ENCODE results near the gene GVQW3.

GVQW3 gene

GRCh38 chr11:76380977-76381719, at the start of gene GVQW3, which contains the start of gene THAP12:
TSS of gene GVQW3 (plus strand) at chr11:76381323. CDS start at chr11:76381829, 506 bp downstream.
TSS of gene THAP12 (minus strand) at chr11:76381132. CDS start at chr11:76380836, 296 bp downstream.
- DNase-seq, result peak; percentile 95

- no peak for DNase-seq
These were observed 46.2 kb upstream of the GVQW3 start for GRCh38 chr11:76334826-76335389.

GRCh38 chr11:76335842-76336241, 45.3 kb upstream of the GVQW3 start:
- no peak for DNase-seq

GRCh38 chr11:76336597-76336996, 44.5 kb upstream of the GVQW3 start:
- DNase-seq, result no peak

- DNase-seq, result no peak
These were observed 43.7 kb upstream of the GVQW3 start for GRCh38 chr11:76337469-76337868.

GRCh38 chr11:76337923-76338322, 43.2 kb upstream of the GVQW3 start:
- DNase-seq, result no peak

- no peak for DNase-seq
These were observed 41.9 kb upstream of the GVQW3 start for GRCh38 chr11:76339221-76339620.

- DNase-seq, result no peak
These were observed 33.7 kb upstream of the GVQW3 start for GRCh38 chr11:76347466-76347865.

- no peak for DNase-seq
These were observed 32.8 kb upstream of the GVQW3 start for GRCh38 chr11:76348348-76348747.

- no peak for DNase-seq
These were observed 26.0 kb upstream of the GVQW3 start for GRCh38 chr11:76355172-76355571.

- DNase-seq, result no peak
These were observed 19.7 kb upstream of the GVQW3 start for GRCh38 chr11:76361374-76361773.

GRCh38 chr11:76361776-76362175, 19.3 kb upstream of the GVQW3 start:
- no peak for DNase-seq

GRCh38 chr11:76362716-76363115, 18.4 kb upstream of the GVQW3 start:
- DNase-seq, result no peak

GRCh38 chr11:76365038-76365679, 16.0 kb upstream of the GVQW3 start:
- DNase-seq, result no peak

- no peak for DNase-seq
These were observed 12.6 kb upstream of the GVQW3 start for GRCh38 chr11:76368490-76368889.

GRCh38 chr11:76369406-76369805, 11.7 kb upstream of the GVQW3 start:
- DNase-seq, result no peak

- DNase-seq, result no peak
These were observed 10.0 kb upstream of the GVQW3 start for GRCh38 chr11:76371170-76371569.

GRCh38 chr11:76376746-76377558, 4.2 kb upstream of the GVQW3 start:
- no peak for DNase-seq

- DNase-seq, result no peak
These were observed 1.3 kb upstream of the GVQW3 start for GRCh38 chr11:76379807-76380158.

GRCh38 chr11:76380159-76380976, 755 bp upstream of the GVQW3 start:
- DNase-seq, result peak; percentile 23

GRCh38 chr11:76382209-76382608, 1.1 kb downstream of the GVQW3 start:
- no peak for DNase-seq

- no peak for DNase-seq
These were observed 4.8 kb downstream of the GVQW3 start for GRCh38 chr11:76385903-76386302.

Measured in COR-L47 (cell line).